ENCODE measurements around the gene LCN10.

DNA sequence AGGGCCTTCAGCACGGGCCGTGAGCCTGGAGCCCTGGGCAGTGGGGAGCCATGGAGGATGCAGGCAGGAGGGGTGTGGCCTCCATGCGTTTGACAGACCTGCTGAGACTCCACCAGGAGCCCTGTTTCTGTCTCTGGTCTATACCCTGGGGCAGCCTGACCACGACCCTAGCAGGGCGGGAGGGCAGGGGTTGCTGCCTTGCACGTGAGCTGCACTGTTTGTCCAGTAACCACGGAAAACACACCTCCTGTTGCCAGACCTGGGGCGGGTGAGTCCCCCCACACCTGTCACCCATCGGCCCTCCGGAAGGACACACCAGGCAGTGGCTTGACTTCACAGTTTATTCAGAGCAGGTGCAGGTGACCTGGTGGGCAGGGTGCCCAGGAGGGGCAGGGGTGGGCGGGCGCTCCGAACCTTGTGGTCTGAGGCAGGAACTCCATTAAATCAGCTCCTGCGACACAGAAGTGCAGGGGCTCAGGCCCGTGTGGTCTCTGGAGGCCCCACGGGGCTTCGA is 11.4 kb upstream of the LCN10 start:
- TF ChIP-seq, protein P1, sequence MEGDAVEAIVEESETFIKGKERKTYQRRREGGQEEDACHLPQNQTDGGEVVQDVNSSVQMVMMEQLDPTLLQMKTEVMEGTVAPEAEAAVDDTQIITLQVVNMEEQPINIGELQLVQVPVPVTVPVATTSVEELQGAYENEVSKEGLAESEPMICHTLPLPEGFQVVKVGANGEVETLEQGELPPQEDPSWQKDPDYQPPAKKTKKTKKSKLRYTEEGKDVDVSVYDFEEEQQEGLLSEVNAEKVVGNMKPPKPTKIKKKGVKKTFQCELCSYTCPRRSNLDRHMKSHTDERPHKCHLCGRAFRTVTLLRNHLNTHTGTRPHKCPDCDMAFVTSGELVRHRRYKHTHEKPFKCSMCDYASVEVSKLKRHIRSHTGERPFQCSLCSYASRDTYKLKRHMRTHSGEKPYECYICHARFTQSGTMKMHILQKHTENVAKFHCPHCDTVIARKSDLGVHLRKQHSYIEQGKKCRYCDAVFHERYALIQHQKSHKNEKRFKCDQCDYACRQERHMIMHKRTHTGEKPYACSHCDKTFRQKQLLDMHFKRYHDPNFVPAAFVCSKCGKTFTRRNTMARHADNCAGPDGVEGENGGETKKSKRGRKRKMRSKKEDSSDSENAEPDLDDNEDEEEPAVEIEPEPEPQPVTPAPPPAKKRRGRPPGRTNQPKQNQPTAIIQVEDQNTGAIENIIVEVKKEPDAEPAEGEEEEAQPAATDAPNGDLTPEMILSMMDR (IDR thresholded peaks at IDR 0.05): no peak
- TF ChIP-seq POLR2AphosphoS5 (IDR thresholded peaks at IDR 0.05; ENCODE audit: insufficient read depth in 1 of 2, low read depth in 1 of 2): no peak
- no peak for TF ChIP-seq POLR2A (IDR thresholded peaks at IDR 0.05)

Data from vagina (tissue), 2 donors.